ENCODE measurements around the gene KCNMA1. TPM values are rescaled to one million over a fixed set of nuclear protein-coding genes. Genes with fewer than 3 reads are reported as not detected.

The KCNMA1 gene
- total RNA-seq, 3 donors from 2014 or later (not counting 1 experiment from before 2014, with no cell fraction given) = 0.40 to 1.8 (median 0.63) TPM

GRCh38 chr10:76918106-76918505 lies 719.5 kb downstream of the KCNMA1 start:
- DNase-seq (no peak), ATAC-seq (no peak)
- Mint-ChIP-seq H3K4me3 (no peak overlapping the region), H3K36me3 (no peaks in the 10 kb centered on the region), H3K9me3 (no peaks in the 10 kb centered on the region), H3K4me1 (no peaks in the 10 kb centered on the region), H3K27me3 (ENCODE audit: low read depth in 2 of 2) (peaks cover 8 to 12% of the 10 kb centered on the region in 2 donors), H3K27ac (no peak overlapping the region)
- H3K36me3 ChIP-seq (ENCODE audit: control insufficient read depth, insufficient read depth, low read length) = no peaks in the 10 kb centered on the region
- H3K27me3 ChIP-seq (ENCODE audit: control insufficient read depth, insufficient read depth, low read length) = no peaks in the 10 kb centered on the region
- H3K4me1 ChIP-seq (ENCODE audit: control insufficient read depth, insufficient read depth, low read length) = no peaks in the 10 kb centered on the region
- no peaks in the 10 kb centered on the region for H3K9me3 ChIP-seq (ENCODE audit: control insufficient read depth, insufficient read depth, low read length)
- no peak overlapping the region for H3K27ac ChIP-seq (ENCODE audit: low read length)
- TF ChIP-seq CTCF (IDR thresholded peaks at IDR 0.05) = no peak
- H3K4me3 ChIP-seq (ENCODE audit: low read length) = no peak overlapping the region
- WGBS (ENCODE audit: insufficient coverage) = 67% methylated on average over 1 of the region's 1 CpG
- intact Hi-C loops (cut with micrococcal nuclease) = no loop called here

- no peaks in the 10 kb centered on the region for H3K36me3 Mint-ChIP-seq
- ATAC-seq (no peak), DNase-seq (no peak)
- Histone ChIP-seq H3K27ac (ENCODE audit: low read length) (no peak overlapping the region), H3K4me1 (ENCODE audit: control insufficient read depth, insufficient read depth, low read length) (no peaks in the 10 kb centered on the region), H3K36me3 (ENCODE audit: control insufficient read depth, insufficient read depth, low read length) (no peaks in the 10 kb centered on the region), H3K9me3 (ENCODE audit: control insufficient read depth, insufficient read depth, low read length) (no peaks in the 10 kb centered on the region), H3K4me3 (ENCODE audit: low read length) (no peak overlapping the region), H3K27me3 (ENCODE audit: control insufficient read depth, insufficient read depth, low read length) (no peaks in the 10 kb centered on the region)
- no peak for TF ChIP-seq CTCF (IDR thresholded peaks at IDR 0.05)
- H3K4me3 Mint-ChIP-seq = no peak overlapping the region
- no peaks in the 10 kb centered on the region for H3K4me1 Mint-ChIP-seq
- H3K27ac Mint-ChIP-seq = no peak overlapping the region
- 92% methylated on average over 7 of the region's 8 CpGs for WGBS (ENCODE audit: insufficient coverage)
- no peaks in the 10 kb centered on the region for H3K9me3 Mint-ChIP-seq
- peaks cover 8 to 12% of the 10 kb centered on the region in 2 donors for H3K27me3 Mint-ChIP-seq (ENCODE audit: low read depth in 2 of 2)
- intact Hi-C loops (cut with micrococcal nuclease) = no loop called here
Measured at GRCh38 chr10:76917071-76917470, 720.5 kb downstream of the KCNMA1 start.

- no peaks in the 10 kb centered on the region for H3K9me3 ChIP-seq (ENCODE audit: control insufficient read depth, insufficient read depth, low read length)
- H3K4me3 ChIP-seq (ENCODE audit: low read length) = no peak overlapping the region
- no peak for TF ChIP-seq CTCF (IDR thresholded peaks at IDR 0.05)
- H3K4me3 Mint-ChIP-seq = no peak overlapping the region
- H3K4me1 ChIP-seq (ENCODE audit: control insufficient read depth, insufficient read depth, low read length) = no peaks in the 10 kb centered on the region
- no peaks in the 10 kb centered on the region for H3K27me3 ChIP-seq (ENCODE audit: control insufficient read depth, insufficient read depth, low read length)
- H3K9me3 Mint-ChIP-seq = no peaks in the 10 kb centered on the region
- ATAC-seq (no peak), DNase-seq (no peak)
- H3K36me3 ChIP-seq (ENCODE audit: control insufficient read depth, insufficient read depth, low read length) = no peaks in the 10 kb centered on the region
- H3K36me3 Mint-ChIP-seq = no peaks in the 10 kb centered on the region
- H3K27me3 Mint-ChIP-seq (ENCODE audit: low read depth in 2 of 2) = peaks cover 8 to 12% of the 10 kb centered on the region in 2 donors
- 78% methylated on average over 3 of the region's 4 CpGs for WGBS (ENCODE audit: insufficient coverage)
- no peaks in the 10 kb centered on the region for H3K4me1 Mint-ChIP-seq
- H3K27ac ChIP-seq (ENCODE audit: low read length) = no peak overlapping the region
- H3K27ac Mint-ChIP-seq = no peak overlapping the region
- intact Hi-C loops (cut with micrococcal nuclease) = no loop called here
Measured at GRCh38 chr10:76916536-76916935, 721.1 kb downstream of the KCNMA1 start.

- Histone ChIP-seq H3K9me3 (ENCODE audit: control insufficient read depth, insufficient read depth, low read length) (no peaks in the 10 kb centered on the region), H3K27me3 (ENCODE audit: control insufficient read depth, insufficient read depth, low read length) (no peaks in the 10 kb centered on the region), H3K27ac (ENCODE audit: low read length) (no peak overlapping the region), H3K36me3 (ENCODE audit: control insufficient read depth, insufficient read depth, low read length) (no peaks in the 10 kb centered on the region), H3K4me3 (ENCODE audit: low read length) (no peak overlapping the region), H3K4me1 (ENCODE audit: control insufficient read depth, insufficient read depth, low read length) (no peaks in the 10 kb centered on the region)
- Mint-ChIP-seq H3K27me3 (ENCODE audit: low read depth in 2 of 2) (peaks cover 8 to 12% of the 10 kb centered on the region in 2 donors), H3K36me3 (no peaks in the 10 kb centered on the region), H3K4me1 (no peaks in the 10 kb centered on the region), H3K27ac (no peak overlapping the region), H3K9me3 (no peaks in the 10 kb centered on the region), H3K4me3 (no peak overlapping the region)
- ATAC-seq (no peak), DNase-seq (no peak)
- intact Hi-C loops (cut with micrococcal nuclease) = no loop called here
- 90% methylated on average over 1 of the region's 2 CpGs for WGBS (ENCODE audit: insufficient coverage)
- TF ChIP-seq CTCF (IDR thresholded peaks at IDR 0.05) = no peak
Measured at GRCh38 chr10:76915316-76915715, 722.3 kb downstream of the KCNMA1 start.
